ENCODE results near the gene MEF2C.
"Not testable (repeated sequence)": the region's sequence is repeated elsewhere in the genome, so short reads cannot be mapped to it uniquely, and the experiment has no call there.

Gene MEF2C

GRCh38 chr5:88883059-88883835 is at the start of gene MEF2C:
Gene MEF2C, minus strand, starts transcription at chr5:88883184. Its CDS starts 59,396 bp downstream, at chr5:88823788.
- no peak for TF ChIP-seq POLR2A (IDR thresholded peaks at IDR 0.05; ENCODE audit: low read depth, low read length)
- DNase-seq (ENCODE audit: insufficient read length, low spot score), result peak; percentile 34
- FAIRE-seq, result peak; percentile 91

- DNase-seq (ENCODE audit: insufficient read length, low spot score), result no peak
- TF ChIP-seq POLR2A (IDR thresholded peaks at IDR 0.05; ENCODE audit: low read depth, low read length), result no peak
- no peak for FAIRE-seq
These were observed 49.6 kb upstream of the MEF2C start for GRCh38 chr5:88932541-88932940.

- FAIRE-seq, result no peak
- TF ChIP-seq POLR2A (IDR thresholded peaks at IDR 0.05; ENCODE audit: low read depth, low read length), result no peak
- DNase-seq (ENCODE audit: insufficient read length, low spot score), result no peak
These were observed 47.4 kb upstream of the MEF2C start for GRCh38 chr5:88930335-88930734.

- no peak for TF ChIP-seq POLR2A (IDR thresholded peaks at IDR 0.05; ENCODE audit: low read depth, low read length)
- no peak for FAIRE-seq
These were observed 46.4 kb upstream of the MEF2C start for GRCh38 chr5:88929385-88929784.

GRCh38 chr5:88926774-88927173 is 43.8 kb upstream of the MEF2C start:
- no peak for DNase-seq (ENCODE audit: insufficient read length, low spot score)
- no peak for TF ChIP-seq POLR2A (IDR thresholded peaks at IDR 0.05; ENCODE audit: low read depth, low read length)
- FAIRE-seq, result no peak

More at GRCh38 chr5:88929385-88929784, 46.4 kb upstream of the MEF2C start:
- no peak for DNase-seq (ENCODE audit: insufficient read length, low spot score)

GRCh38 chr5:88925692-88926490 is 42.9 kb upstream of the MEF2C start:
- TF ChIP-seq POLR2A (IDR thresholded peaks at IDR 0.05; ENCODE audit: low read depth, low read length), result no peak
- DNase-seq (ENCODE audit: insufficient read length, low spot score) (no peak), FAIRE-seq (peak; percentile 20)

- no peak for TF ChIP-seq POLR2A (IDR thresholded peaks at IDR 0.05; ENCODE audit: low read depth, low read length)
- DNase-seq (ENCODE audit: insufficient read length, low spot score) (no peak), FAIRE-seq (no peak)
These were observed 41.3 kb upstream of the MEF2C start for GRCh38 chr5:88924330-88924657.

- FAIRE-seq (peak; percentile 6), DNase-seq (ENCODE audit: insufficient read length, low spot score) (no peak)
- no peak for TF ChIP-seq POLR2A (IDR thresholded peaks at IDR 0.05; ENCODE audit: low read depth, low read length)
These were observed 40.8 kb upstream of the MEF2C start for GRCh38 chr5:88923623-88924329.

GRCh38 chr5:88912743-88913142 is 29.8 kb upstream of the MEF2C start:
- peak; percentile 98 for FAIRE-seq
- DNase-seq (ENCODE audit: insufficient read length, low spot score), result not testable (repeated sequence)

GRCh38 chr5:88911059-88911572 is 28.1 kb upstream of the MEF2C start:
- not testable (repeated sequence) for FAIRE-seq; DNase-seq (ENCODE audit: insufficient read length, low spot score)

GRCh38 chr5:88904478-88904877 is 21.5 kb upstream of the MEF2C start:
- DNase-seq (ENCODE audit: insufficient read length, low spot score), result not testable (repeated sequence)
- FAIRE-seq, result peak; percentile 96

GRCh38 chr5:88903966-88904365 is 21.0 kb upstream of the MEF2C start:
- not testable (repeated sequence) for FAIRE-seq; DNase-seq (ENCODE audit: insufficient read length, low spot score)

- not testable (repeated sequence) for FAIRE-seq; DNase-seq (ENCODE audit: insufficient read length, low spot score)
These were observed 18.1 kb upstream of the MEF2C start for GRCh38 chr5:88901077-88901476.

GRCh38 chr5:88899096-88899737 is 16.2 kb upstream of the MEF2C start:
- FAIRE-seq (no peak), DNase-seq (ENCODE audit: insufficient read length, low spot score) (no peak)

More at GRCh38 chr5:88899096-88899737, 16.2 kb upstream of the MEF2C start:
- no peak for TF ChIP-seq POLR2A (IDR thresholded peaks at IDR 0.05; ENCODE audit: low read depth, low read length)

Measured in H54 (cell line).